T-helper 17 cell (primary cell): ENCODE data around the gene KRT74. TPM values are rescaled to one million over a fixed set of nuclear protein-coding genes. Genes with fewer than 3 reads are reported as not detected.

ENCODE experiments used
- ATAC-seq: fragments of 150-1000 bp; cut with Tn5 transposase; 2 replicates; pipeline ENCODE4 v1.10.0; 2021; ENCODE audit warnings: mild to moderate bottlenecking, moderate library complexity
- DNase-seq, 3 donors: peaks; one replicate each; pipeline versions ENCODE4 v3.0.0 to v3.0.0-alpha.2; 2020 to 2021
- H3K9me3 ChIP-seq: one replicate; pipeline ENCODE4 v1.7.0; 2013; ENCODE audit warnings: low read length, mild to moderate bottlenecking; ENCODE audit not compliant: control insufficient read depth, poor library complexity, severe bottlenecking
- H3K27ac Mint-ChIP-seq: one replicate; pipeline ENCODE4 v1.8.0; 2022; ENCODE audit warnings: mild to moderate bottlenecking, moderate library complexity, mixed read lengths
- H3K27me3 Mint-ChIP-seq: one replicate; pipeline ENCODE4 v1.8.0; 2022; ENCODE audit warnings: mixed read lengths
- H3K36me3 Mint-ChIP-seq: one replicate; pipeline ENCODE4 v1.8.0; 2022; ENCODE audit warnings: low read depth, mixed read lengths
- H3K4me1 Mint-ChIP-seq: one replicate; pipeline ENCODE4 v1.8.0; 2022; ENCODE audit warnings: mild to moderate bottlenecking, mixed read lengths
- H3K4me3 Mint-ChIP-seq: one replicate; pipeline ENCODE4 v1.8.0; 2022; ENCODE audit warnings: mild to moderate bottlenecking, moderate library complexity, mixed read lengths
- total RNA-seq, 4 donors: library from RNA in 2 of 4; stranded (reverse) in 2 of 4; gene quantifications; one replicate each; pipeline ENCODE4 v1.2.3 and lab custom pipeline; 2022 to 2026

KRT74 gene
- total RNA-seq, 2 donors from 2014 or later = not detected

- H3K36me3 Mint-ChIP-seq = no peaks in the 10 kb centered on the region
Measured at GRCh38 chr12:52525661-52526499, 47.8 kb downstream of the KRT74 start.

GRCh38 chr12:52524898-52525591, 48.6 kb downstream of the KRT74 start:
- no peak for ATAC-seq
- no peak overlapping the region for H3K27ac Mint-ChIP-seq
- H3K27me3 Mint-ChIP-seq = peaks cover 34% of the 10 kb centered on the region
- peaks cover 3% of the 10 kb centered on the region for H3K4me1 Mint-ChIP-seq
- no peaks in the 10 kb centered on the region for H3K9me3 ChIP-seq
- H3K36me3 Mint-ChIP-seq = no peaks in the 10 kb centered on the region
- no peak for DNase-seq
- H3K4me3 Mint-ChIP-seq = no peak overlapping the region

More at GRCh38 chr12:52525661-52526499, 47.8 kb downstream of the KRT74 start:
- Mint-ChIP-seq H3K27ac (no peak overlapping the region), H3K4me1 (peaks cover 3% of the 10 kb centered on the region), H3K4me3 (no peak overlapping the region), H3K27me3 (peaks cover 34% of the 10 kb centered on the region)
- ATAC-seq (no peak), DNase-seq (no peak)
- H3K9me3 ChIP-seq = no peaks in the 10 kb centered on the region

GRCh38 chr12:52524241-52524897, 49.3 kb downstream of the KRT74 start:
- H3K27ac Mint-ChIP-seq = no peak overlapping the region
- H3K27me3 Mint-ChIP-seq = peaks cover 33% of the 10 kb centered on the region
- no peaks in the 10 kb centered on the region for H3K9me3 ChIP-seq
- H3K4me3 Mint-ChIP-seq = no peak overlapping the region
- DNase-seq (no peak), ATAC-seq (no peak)
- peaks cover 3% of the 10 kb centered on the region for H3K4me1 Mint-ChIP-seq
- no peaks in the 10 kb centered on the region for H3K36me3 Mint-ChIP-seq

GRCh38 chr12:52523824-52524223, 49.8 kb downstream of the KRT74 start:
- H3K4me1 Mint-ChIP-seq = peaks cover 3% of the 10 kb centered on the region
- peaks cover 36% of the 10 kb centered on the region for H3K27me3 Mint-ChIP-seq
- DNase-seq (no peak), ATAC-seq (no peak)
- H3K36me3 Mint-ChIP-seq = no peaks in the 10 kb centered on the region
- H3K4me3 Mint-ChIP-seq = no peak overlapping the region
- no peak overlapping the region for H3K27ac Mint-ChIP-seq
- no peaks in the 10 kb centered on the region for H3K9me3 ChIP-seq

GRCh38 chr12:52522346-52523011, 51.2 kb downstream of the KRT74 start:
- peaks cover 36% of the 10 kb centered on the region for H3K27me3 Mint-ChIP-seq
- no peaks in the 10 kb centered on the region for H3K9me3 ChIP-seq
- no peak for DNase-seq
- ATAC-seq = no peak
- H3K36me3 Mint-ChIP-seq = no peaks in the 10 kb centered on the region
- peaks cover 3% of the 10 kb centered on the region for H3K4me1 Mint-ChIP-seq
- no peak overlapping the region for H3K27ac Mint-ChIP-seq
- H3K4me3 Mint-ChIP-seq = no peak overlapping the region

- Mint-ChIP-seq H3K27me3 (peaks cover 36% of the 10 kb centered on the region), H3K36me3 (no peaks in the 10 kb centered on the region), H3K4me3 (no peak overlapping the region), H3K27ac (no peak overlapping the region), H3K4me1 (peaks cover under 1% of the 10 kb centered on the region)
- H3K9me3 ChIP-seq = no peaks in the 10 kb centered on the region
- ATAC-seq (no peak), DNase-seq (no peak)
Measured at GRCh38 chr12:52521568-52522266, 51.9 kb downstream of the KRT74 start.

- Mint-ChIP-seq H3K27me3 (peaks cover 37% of the 10 kb centered on the region), H3K27ac (no peak overlapping the region), H3K4me3 (no peak overlapping the region), H3K4me1 (no peaks in the 10 kb centered on the region), H3K36me3 (no peaks in the 10 kb centered on the region)
- no peaks in the 10 kb centered on the region for H3K9me3 ChIP-seq
- no peak for ATAC-seq
- DNase-seq = no peak
Measured at GRCh38 chr12:52521175-52521567, 52.5 kb downstream of the KRT74 start.

- H3K27me3 Mint-ChIP-seq = peaks cover 37% of the 10 kb centered on the region
- ATAC-seq = no peak
- H3K27ac Mint-ChIP-seq = no peak within 1 kb of the TSS
- no peaks in the 10 kb centered on the region for H3K9me3 ChIP-seq
- DNase-seq = no peak
- no peaks in the 10 kb centered on the region for H3K36me3 Mint-ChIP-seq
- H3K4me3 Mint-ChIP-seq = no peak within 1 kb of the TSS
- H3K4me1 Mint-ChIP-seq = no peaks in the 10 kb centered on the region
Measured at GRCh38 chr12:52519826-52520662, 53.6 kb downstream of the KRT74 start, which contains the start of gene KRT5. Gene KRT5, minus strand, starts transcription at chr12:52520394. Its CDS starts 98 bp downstream, at chr12:52520296.

GRCh38 chr12:52519387-52519703, 54.3 kb downstream of the KRT74 start:
- ATAC-seq (no peak), DNase-seq (no peak)
- H3K36me3 Mint-ChIP-seq = no peaks in the 10 kb centered on the region
- no peak overlapping the region for H3K27ac Mint-ChIP-seq
- H3K27me3 Mint-ChIP-seq = peaks cover 39% of the 10 kb centered on the region
- no peaks in the 10 kb centered on the region for H3K9me3 ChIP-seq
- H3K4me1 Mint-ChIP-seq = no peaks in the 10 kb centered on the region
- no peak overlapping the region for H3K4me3 Mint-ChIP-seq

- H3K27ac Mint-ChIP-seq = no peak overlapping the region
- H3K27me3 Mint-ChIP-seq = peaks cover 44% of the 10 kb centered on the region
- H3K36me3 Mint-ChIP-seq = no peaks in the 10 kb centered on the region
- DNase-seq (no peak), ATAC-seq (no peak)
- H3K4me3 Mint-ChIP-seq = no peak overlapping the region
- H3K4me1 Mint-ChIP-seq = no peaks in the 10 kb centered on the region
- H3K9me3 ChIP-seq = no peaks in the 10 kb centered on the region
Measured at GRCh38 chr12:52518574-52519386, 54.9 kb downstream of the KRT74 start.

GRCh38 chr12:52517888-52518287, 55.8 kb downstream of the KRT74 start:
- Mint-ChIP-seq H3K4me3 (no peak overlapping the region), H3K4me1 (no peaks in the 10 kb centered on the region), H3K27ac (no peak overlapping the region), H3K27me3 (peaks cover 48% of the 10 kb centered on the region), H3K36me3 (no peaks in the 10 kb centered on the region)
- no peaks in the 10 kb centered on the region for H3K9me3 ChIP-seq
- DNase-seq (no peak), ATAC-seq (no peak)
